ENCODE data around the gene NEO1.

NEO1 gene

DNA sequence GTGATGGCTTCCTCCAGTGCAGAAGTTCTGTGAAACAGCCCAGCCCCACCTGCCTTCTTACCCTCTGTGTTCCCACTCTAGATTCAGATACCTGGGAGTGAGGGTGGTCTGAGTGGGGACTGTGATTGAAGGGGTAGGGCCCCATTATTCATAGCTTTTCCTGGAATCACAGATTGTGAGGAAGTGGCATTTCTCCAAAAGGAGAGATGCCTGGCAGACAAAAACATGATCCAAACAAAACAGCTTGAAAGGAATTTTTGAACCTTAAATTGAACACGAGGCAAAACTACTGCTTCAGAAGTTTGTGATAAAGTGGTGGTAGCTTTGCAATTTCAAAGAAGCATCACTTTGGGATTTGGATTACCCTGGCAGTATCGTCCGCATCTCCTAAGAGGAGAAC is 29.2 kb upstream of the NEO1 start:
- TF ChIP-seq TAF1 (IDR thresholded peaks at IDR 0.05; ENCODE audit: borderline replicate concordance, insufficient read depth, low read length) (no peak), FOXP2 (optimal IDR thresholded peaks at IDR 0.05; ENCODE audit: borderline replicate concordance, extremely low read depth, extremely low read length, insufficient read depth) (no peak), POLR2AphosphoS5 (IDR thresholded peaks at IDR 0.05; ENCODE audit: low read depth, low read length) (no peak), SIN3A (IDR thresholded peaks at IDR 0.05; ENCODE audit: borderline replicate concordance, insufficient read depth, low read length) (no peak)
- TF ChIP-seq, protein P1, sequence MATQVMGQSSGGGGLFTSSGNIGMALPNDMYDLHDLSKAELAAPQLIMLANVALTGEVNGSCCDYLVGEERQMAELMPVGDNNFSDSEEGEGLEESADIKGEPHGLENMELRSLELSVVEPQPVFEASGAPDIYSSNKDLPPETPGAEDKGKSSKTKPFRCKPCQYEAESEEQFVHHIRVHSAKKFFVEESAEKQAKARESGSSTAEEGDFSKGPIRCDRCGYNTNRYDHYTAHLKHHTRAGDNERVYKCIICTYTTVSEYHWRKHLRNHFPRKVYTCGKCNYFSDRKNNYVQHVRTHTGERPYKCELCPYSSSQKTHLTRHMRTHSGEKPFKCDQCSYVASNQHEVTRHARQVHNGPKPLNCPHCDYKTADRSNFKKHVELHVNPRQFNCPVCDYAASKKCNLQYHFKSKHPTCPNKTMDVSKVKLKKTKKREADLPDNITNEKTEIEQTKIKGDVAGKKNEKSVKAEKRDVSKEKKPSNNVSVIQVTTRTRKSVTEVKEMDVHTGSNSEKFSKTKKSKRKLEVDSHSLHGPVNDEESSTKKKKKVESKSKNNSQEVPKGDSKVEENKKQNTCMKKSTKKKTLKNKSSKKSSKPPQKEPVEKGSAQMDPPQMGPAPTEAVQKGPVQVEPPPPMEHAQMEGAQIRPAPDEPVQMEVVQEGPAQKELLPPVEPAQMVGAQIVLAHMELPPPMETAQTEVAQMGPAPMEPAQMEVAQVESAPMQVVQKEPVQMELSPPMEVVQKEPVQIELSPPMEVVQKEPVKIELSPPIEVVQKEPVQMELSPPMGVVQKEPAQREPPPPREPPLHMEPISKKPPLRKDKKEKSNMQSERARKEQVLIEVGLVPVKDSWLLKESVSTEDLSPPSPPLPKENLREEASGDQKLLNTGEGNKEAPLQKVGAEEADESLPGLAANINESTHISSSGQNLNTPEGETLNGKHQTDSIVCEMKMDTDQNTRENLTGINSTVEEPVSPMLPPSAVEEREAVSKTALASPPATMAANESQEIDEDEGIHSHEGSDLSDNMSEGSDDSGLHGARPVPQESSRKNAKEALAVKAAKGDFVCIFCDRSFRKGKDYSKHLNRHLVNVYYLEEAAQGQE (IDR thresholded peaks at IDR 0.05; ENCODE audit: insufficient read depth in 1 of 2, low read depth in 2 of 2, low read length in 2 of 2): no peak

DNA sequence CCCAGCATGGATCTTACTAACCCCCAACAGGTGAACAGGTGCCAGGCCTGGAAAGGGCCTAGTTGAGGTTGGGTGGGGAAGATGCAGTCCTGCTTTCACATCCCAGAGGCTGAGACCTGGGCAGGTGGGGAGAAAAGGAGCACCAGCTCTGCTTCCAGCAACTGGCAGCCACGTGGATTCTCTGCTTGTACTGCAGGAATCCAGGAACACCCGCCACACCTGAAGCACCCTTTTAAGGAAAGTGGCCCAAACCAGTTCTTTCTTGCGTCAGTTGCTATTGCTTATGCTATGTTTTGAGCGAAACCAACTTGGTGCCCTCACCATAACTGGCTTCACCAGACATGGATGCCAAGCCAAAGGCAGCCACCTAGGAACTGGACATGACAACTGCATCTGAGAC is 28.1 kb upstream of the NEO1 start:
- TF ChIP-seq, protein P1 (IDR thresholded peaks at IDR 0.05; ENCODE audit: insufficient read depth in 1 of 2, low read depth in 2 of 2, low read length in 2 of 2): no peak
- no peak for TF ChIP-seq TAF1 (IDR thresholded peaks at IDR 0.05; ENCODE audit: borderline replicate concordance, insufficient read depth, low read length)
- no peak for TF ChIP-seq SIN3A (IDR thresholded peaks at IDR 0.05; ENCODE audit: borderline replicate concordance, insufficient read depth, low read length)
- TF ChIP-seq POLR2AphosphoS5 (IDR thresholded peaks at IDR 0.05; ENCODE audit: low read depth, low read length): no peak
- TF ChIP-seq FOXP2 (optimal IDR thresholded peaks at IDR 0.05; ENCODE audit: borderline replicate concordance, extremely low read depth, extremely low read length, insufficient read depth): no peak

- TF ChIP-seq SIN3A (IDR thresholded peaks at IDR 0.05; ENCODE audit: borderline replicate concordance, insufficient read depth, low read length) (no peak), TAF1 (IDR thresholded peaks at IDR 0.05; ENCODE audit: borderline replicate concordance, insufficient read depth, low read length) (no peak), FOXP2 (optimal IDR thresholded peaks at IDR 0.05; ENCODE audit: borderline replicate concordance, extremely low read depth, extremely low read length, insufficient read depth) (no peak), POLR2AphosphoS5 (IDR thresholded peaks at IDR 0.05; ENCODE audit: low read depth, low read length) (no peak)
- TF ChIP-seq, protein P1 (IDR thresholded peaks at IDR 0.05; ENCODE audit: insufficient read depth in 1 of 2, low read depth in 2 of 2, low read length in 2 of 2): no peak
Measured at GRCh38 chr15:73026511-73027054, 25.7 kb upstream of the NEO1 start.

DNA sequence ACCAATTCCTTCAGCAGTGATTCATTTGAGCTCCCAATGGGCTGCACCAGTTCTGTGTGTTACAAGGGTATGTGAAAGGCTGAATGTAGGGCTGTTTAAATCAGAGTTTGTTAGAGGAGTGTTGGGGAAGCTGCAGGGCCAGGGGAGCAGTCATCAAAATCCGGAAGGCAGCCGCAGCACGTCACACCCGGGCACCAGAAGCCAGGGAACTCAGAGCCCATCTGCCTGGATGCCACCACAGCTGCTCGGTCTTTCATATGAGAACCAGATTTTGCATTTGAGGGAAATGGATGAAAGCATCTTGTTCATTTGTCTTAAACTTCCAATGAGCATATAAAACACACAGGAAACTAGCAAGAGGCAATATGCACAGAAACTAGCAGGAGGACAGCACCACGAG is 24.2 kb upstream of the NEO1 start:
- TF ChIP-seq POLR2AphosphoS5 (IDR thresholded peaks at IDR 0.05; ENCODE audit: low read depth, low read length): no peak
- no peak for TF ChIP-seq FOXP2 (optimal IDR thresholded peaks at IDR 0.05; ENCODE audit: borderline replicate concordance, extremely low read depth, extremely low read length, insufficient read depth)
- TF ChIP-seq SIN3A (IDR thresholded peaks at IDR 0.05; ENCODE audit: borderline replicate concordance, insufficient read depth, low read length): no peak
- TF ChIP-seq TAF1 (IDR thresholded peaks at IDR 0.05; ENCODE audit: borderline replicate concordance, insufficient read depth, low read length): no peak
- TF ChIP-seq, protein P1 (IDR thresholded peaks at IDR 0.05; ENCODE audit: insufficient read depth in 1 of 2, low read depth in 2 of 2, low read length in 2 of 2): no peak

All from PFSK-1 (cell line).